ENCODE results near the gene TMEM53. TPM values are rescaled to one million over a fixed set of nuclear protein-coding genes. Genes with fewer than 3 reads are reported as not detected.

Gene TMEM53
- total and polyA plus RNA-seq, 11 donors, result 8.5 to 20.0 (median 12.5) TPM

GRCh38 chr1:44631333-44631646 is 43.0 kb downstream of the TMEM53 start:
- 12 to 13% (median 13%) methylated on average over 7 to 8 of the region's 8 CpGs for WGBS, 4 donors
- peak in 2 of 4 donors; percentile 36 to 46 for ATAC-seq
- intact Hi-C loops (cut with DNase I), result no loop called here
- peak overlapping the region; percentile 86 to 98 (median 94) for H3K27ac ChIP-seq
- H3K36me3 ChIP-seq, result peaks cover 0 to 35% (median 27%) of the 10 kb centered on the region in 9 donors
- H3K4me3 ChIP-seq, result peak overlapping the region; percentile 60 to 90 (median 82)
- TF ChIP-seq POLR2A (IDR thresholded peaks at IDR 0.05), result no peak
- no peaks in the 10 kb centered on the region for H3K27me3 ChIP-seq
- peaks cover 0 to 45% (median 19%) of the 10 kb centered on the region in 12 donors for H3K4me1 ChIP-seq
- no peak for DNase-seq
- no peaks in the 10 kb centered on the region for H3K9me3 ChIP-seq

GRCh38 chr1:44630116-44630515 is 44.2 kb downstream of the TMEM53 start:
- peaks cover 0 to 33% (median 17%) of the 10 kb centered on the region in 12 donors for H3K4me1 ChIP-seq
- no peak overlapping the region for H3K4me3 ChIP-seq
- 89 to 97% (median 94%) methylated on average over 2 of the region's 2 CpGs for WGBS, 4 donors
- no peak overlapping the region for H3K27ac ChIP-seq
- DNase-seq, result no peak
- H3K36me3 ChIP-seq, result peaks cover 0 to 23% (median 15%) of the 10 kb centered on the region in 9 donors
- TF ChIP-seq CTCF (IDR thresholded peaks at IDR 0.05) (no peak), POLR2A (IDR thresholded peaks at IDR 0.05) (no peak)
- intact Hi-C loops (cut with DNase I), result no loop called here
- no peaks in the 10 kb centered on the region for H3K27me3 ChIP-seq
- no peak for ATAC-seq
- H3K9me3 ChIP-seq, result no peaks in the 10 kb centered on the region

- no peak overlapping the region for H3K27ac ChIP-seq
- H3K27me3 ChIP-seq, result no peaks in the 10 kb centered on the region
- ATAC-seq (no peak), DNase-seq (no peak)
- WGBS, 4 donors, result 88 to 90% (median 89%) methylated on average over 5 of the region's 5 CpGs
- peaks cover 0 to 14% (median 7%) of the 10 kb centered on the region in 9 donors for H3K36me3 ChIP-seq
- TF ChIP-seq POLR2A (IDR thresholded peaks at IDR 0.05) (no peak), CTCF (IDR thresholded peaks at IDR 0.05) (no peak)
- H3K4me3 ChIP-seq, result no peak overlapping the region
- H3K9me3 ChIP-seq, result no peaks in the 10 kb centered on the region
- peaks cover 0 to 23% (median 16%) of the 10 kb centered on the region in 12 donors for H3K4me1 ChIP-seq
- intact Hi-C loops (cut with DNase I), result no loop called here
These were observed 45.1 kb downstream of the TMEM53 start for GRCh38 chr1:44628962-44629756.

GRCh38 chr1:44625348-44625747 is 48.9 kb downstream of the TMEM53 start:
- ATAC-seq (no peak), DNase-seq (no peak)
- H3K4me3 ChIP-seq, result no peak overlapping the region
- H3K9me3 ChIP-seq, result no peaks in the 10 kb centered on the region
- WGBS, 4 donors, result 86 to 93% (median 92%) methylated on average over 7 of the region's 7 CpGs
- H3K27me3 ChIP-seq, result no peaks in the 10 kb centered on the region
- H3K4me1 ChIP-seq, result no peaks in the 10 kb centered on the region
- TF ChIP-seq POLR2A (IDR thresholded peaks at IDR 0.05) (no peak), CTCF (IDR thresholded peaks at IDR 0.05) (no peak)
- no peak overlapping the region for H3K27ac ChIP-seq
- intact Hi-C loops (cut with DNase I), result no loop called here
- no peaks in the 10 kb centered on the region for H3K36me3 ChIP-seq

Data from heart left ventricle (tissue), 16 donors.